HG03066 (cell line): ENCODE data around the gene TPD52L1.
"Not testable (repeated sequence)": the region's sequence is repeated elsewhere in the genome, so short reads cannot be mapped to it uniquely, and the experiment has no call there.

Experiments used
- ATAC-seq: cut with Tn5 transposase; IDR thresholded peaks from one replicate; pipeline ENCODE4 v1.9.1; 2021; ENCODE audit warnings: low read depth; ENCODE audit not compliant: unreplicated experiment

The TPD52L1 gene

GRCh38 chr6:125264476-125264875, 110.9 kb downstream of the TPD52L1 start:
- ATAC-seq: no peak

- ATAC-seq: no peak
Measured at GRCh38 chr6:125267806-125268523, 114.4 kb downstream of the TPD52L1 start.

GRCh38 chr6:125268765-125269164, 115.2 kb downstream of the TPD52L1 start:
- ATAC-seq: no peak

- ATAC-seq: no peak
Measured at GRCh38 chr6:125269328-125269985, 115.9 kb downstream of the TPD52L1 start.

GRCh38 chr6:125270380-125270779, 116.8 kb downstream of the TPD52L1 start:
- no peak for ATAC-seq

- ATAC-seq: no peak
Measured at GRCh38 chr6:125271486-125272159, 118.0 kb downstream of the TPD52L1 start.

- no peak for ATAC-seq
Measured at GRCh38 chr6:125273251-125273650, 119.7 kb downstream of the TPD52L1 start.

- no peak for ATAC-seq
Measured at GRCh38 chr6:125273965-125274364, 120.4 kb downstream of the TPD52L1 start.

GRCh38 chr6:125274935-125275334, 121.4 kb downstream of the TPD52L1 start:
- no peak for ATAC-seq

- ATAC-seq: no peak
Measured at GRCh38 chr6:125275779-125276178, 122.2 kb downstream of the TPD52L1 start.

- ATAC-seq: no peak
Measured at GRCh38 chr6:125277838-125278237, 124.3 kb downstream of the TPD52L1 start.

GRCh38 chr6:125279961-125280360, 126.4 kb downstream of the TPD52L1 start:
- no peak for ATAC-seq

- not testable (repeated sequence) for ATAC-seq
Measured at GRCh38 chr6:125280370-125281035, 126.9 kb downstream of the TPD52L1 start.

GRCh38 chr6:125282470-125282869, 128.9 kb downstream of the TPD52L1 start:
- ATAC-seq: not testable (repeated sequence)

GRCh38 chr6:125285353-125285752, 131.8 kb downstream of the TPD52L1 start:
- ATAC-seq: no peak

GRCh38 chr6:125285936-125286335, 132.4 kb downstream of the TPD52L1 start:
- ATAC-seq: no peak

- ATAC-seq: no peak
Measured at GRCh38 chr6:125287718-125288117, 134.1 kb downstream of the TPD52L1 start.

GRCh38 chr6:125293587-125293986, 140.0 kb downstream of the TPD52L1 start:
- ATAC-seq: no peak

- ATAC-seq: no peak
Measured at GRCh38 chr6:125294036-125294435, 140.5 kb downstream of the TPD52L1 start.

- no peak for ATAC-seq
Measured at GRCh38 chr6:125294925-125295324, 141.4 kb downstream of the TPD52L1 start.

GRCh38 chr6:125296471-125296870, 142.9 kb downstream of the TPD52L1 start:
- no peak for ATAC-seq
